Measurements from ENCODE around the gene BABAM2. TPM values are rescaled to one million over a fixed set of nuclear protein-coding genes. Genes with fewer than 3 reads are reported as not detected.
"Not testable (repeated sequence)": the region's sequence is repeated elsewhere in the genome, so short reads cannot be mapped to it uniquely, and the experiment has no call there.

The BABAM2 gene
- polyA plus RNA-seq, 4 donors, result 43.6 to 58.2 (median 51.3) TPM

DNA sequence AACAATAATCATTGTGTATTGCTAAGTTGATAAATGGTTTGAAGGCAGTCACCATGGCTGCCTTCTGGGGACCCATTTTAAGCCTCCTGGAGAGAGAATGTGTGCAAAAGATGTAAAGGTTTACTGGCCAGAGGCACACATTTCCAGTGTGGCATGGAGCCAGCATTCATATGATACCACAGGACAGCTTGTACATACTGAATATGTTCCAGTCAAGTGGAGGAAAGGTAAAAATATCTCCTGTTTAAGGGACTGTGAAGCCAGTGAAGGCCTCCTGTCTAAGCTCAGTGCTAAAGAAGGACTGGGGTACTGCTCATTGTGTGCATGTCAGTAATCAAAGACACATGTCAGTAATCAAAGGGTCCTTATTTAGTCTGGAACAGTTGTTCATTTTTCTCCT, 119.2 kb downstream of the BABAM2 start:
- DNase-seq (ENCODE audit: low read depth in 4 of 4, low spot score in 2 of 4), result no peak

DNA sequence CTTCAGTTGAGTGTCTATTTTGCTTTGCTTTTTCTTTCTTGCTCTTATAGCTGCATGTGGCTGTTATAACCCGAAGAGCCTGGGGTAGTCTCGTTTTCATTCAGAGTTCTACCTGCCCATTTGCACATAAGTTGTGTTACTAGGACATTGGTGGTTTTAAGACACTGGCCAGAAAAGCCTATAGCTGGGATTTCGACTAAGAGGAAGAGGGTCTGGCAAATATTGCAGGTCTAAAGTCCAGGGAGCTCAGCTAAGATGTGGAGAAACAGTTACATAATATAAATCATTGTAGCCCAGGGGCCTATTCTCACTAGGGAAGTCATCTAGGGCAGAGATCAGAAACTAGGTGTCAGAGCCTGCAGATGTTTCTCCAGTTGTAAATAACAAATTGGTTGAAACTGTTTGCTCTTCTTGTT, 120.8 kb downstream of the BABAM2 start:
- no peak for DNase-seq (ENCODE audit: low read depth in 4 of 4, low spot score in 2 of 4)

DNA sequence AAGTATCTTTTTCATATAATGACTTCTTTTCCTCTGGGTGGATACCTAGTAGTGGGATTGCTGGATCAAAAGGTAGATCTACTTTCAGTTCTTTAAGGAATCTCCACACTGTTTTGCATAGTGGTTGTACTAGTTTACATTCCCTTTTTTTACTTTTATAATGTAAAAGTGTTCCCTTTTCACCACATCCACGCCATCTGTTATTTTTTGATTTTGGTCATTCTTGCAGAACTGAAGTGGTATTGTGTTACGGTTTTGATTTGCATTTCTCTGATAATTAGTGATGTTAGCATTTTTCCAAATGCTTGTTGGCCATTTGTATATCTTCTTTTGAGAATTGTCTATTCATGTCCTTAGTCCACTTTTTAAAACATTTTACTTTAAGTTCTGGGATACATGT, 127.9 kb downstream of the BABAM2 start:
- DNase-seq (ENCODE audit: low read depth in 4 of 4, low spot score in 2 of 4), result not testable (repeated sequence)

DNA sequence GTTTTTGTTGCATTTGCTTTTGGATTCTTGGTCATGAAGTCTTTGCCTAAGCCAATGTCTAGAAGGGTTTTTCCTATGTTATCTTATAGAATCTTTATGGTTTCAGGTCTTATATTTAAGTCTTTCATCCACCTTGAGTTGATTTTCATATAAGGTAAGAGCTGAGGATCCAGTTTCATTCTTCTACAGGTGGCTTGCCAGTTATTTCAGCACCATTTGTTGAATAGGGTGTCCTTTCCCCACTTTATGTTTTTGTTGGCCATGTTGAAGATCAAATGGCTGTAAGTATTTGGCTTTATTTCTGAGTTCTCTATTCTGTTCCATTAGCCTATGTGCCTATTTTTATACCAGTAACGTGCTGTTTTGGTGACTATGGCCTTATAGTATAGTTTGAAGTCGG, 129.0 kb downstream of the BABAM2 start:
- not testable (repeated sequence) for DNase-seq (ENCODE audit: low read depth in 4 of 4, low spot score in 2 of 4)

DNA sequence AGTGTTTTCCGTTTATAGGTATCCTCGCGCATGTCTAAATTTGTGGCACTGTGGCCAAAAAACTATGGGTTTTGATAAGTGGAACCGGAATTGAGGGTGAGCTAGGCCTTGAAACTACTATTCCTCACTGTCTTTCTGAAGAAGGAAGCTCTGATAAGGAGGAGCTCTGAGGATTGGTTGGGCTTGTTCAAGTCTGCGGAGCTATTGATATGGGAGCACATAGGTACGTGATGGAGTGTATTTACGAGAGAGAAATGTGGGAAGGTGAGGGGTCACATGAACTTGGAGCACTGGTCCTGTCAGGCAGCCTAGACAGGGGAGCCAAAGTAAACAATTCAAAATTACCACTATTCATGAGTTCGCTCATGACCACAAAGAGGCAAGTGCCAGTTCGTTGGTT, 131.4 kb downstream of the BABAM2 start:
- no peak for DNase-seq (ENCODE audit: low read depth in 4 of 4, low spot score in 2 of 4)

- no peak for DNase-seq (ENCODE audit: low read depth in 4 of 4, low spot score in 2 of 4)
Measured at GRCh38 chr2:28025123-28025522, 134.6 kb downstream of the BABAM2 start.

- DNase-seq (ENCODE audit: low read depth in 4 of 4, low spot score in 2 of 4), result not testable (repeated sequence)
Measured at GRCh38 chr2:28026230-28026629, 135.7 kb downstream of the BABAM2 start.

DNA sequence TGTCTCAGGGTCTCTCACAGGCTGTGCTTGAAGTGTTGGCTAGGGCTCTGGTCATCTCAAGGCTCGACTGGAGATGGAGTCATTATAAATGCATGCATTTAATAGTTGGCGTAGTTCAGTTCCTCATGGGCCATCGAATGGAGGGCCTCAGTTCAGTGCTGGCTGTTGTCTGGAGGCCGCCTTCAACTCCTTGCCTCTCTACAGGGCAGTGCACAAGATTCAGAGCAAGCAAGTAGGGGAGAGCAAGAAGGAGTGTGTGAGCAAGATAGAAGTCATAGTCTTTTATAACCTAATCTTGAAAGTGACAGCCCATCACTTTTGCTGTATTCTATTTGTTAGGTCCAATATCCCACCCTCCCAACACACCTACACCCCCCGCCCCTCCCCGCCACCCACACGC, 137.5 kb downstream of the BABAM2 start:
- DNase-seq (ENCODE audit: low read depth in 4 of 4, low spot score in 2 of 4), result no peak

DNA sequence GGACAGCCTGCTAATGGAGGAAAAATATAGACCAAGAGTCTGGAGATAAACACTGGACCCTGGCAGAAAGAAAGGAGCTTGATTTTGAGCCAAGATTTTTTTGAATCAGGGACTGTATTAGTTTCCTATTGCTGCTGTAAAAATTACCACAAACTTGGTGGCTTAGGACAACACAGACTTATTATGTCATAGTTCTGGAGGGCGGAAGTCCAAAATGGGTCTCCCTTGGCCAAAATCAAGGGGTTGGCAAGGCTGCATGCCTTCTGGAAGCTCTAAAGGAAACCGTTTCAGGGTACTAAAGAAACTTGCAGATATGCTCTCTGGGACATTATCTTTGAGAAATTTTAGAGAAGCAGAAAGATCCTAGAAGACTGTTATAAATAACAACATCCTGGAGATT, 140.1 kb downstream of the BABAM2 start:
- no peak for DNase-seq (ENCODE audit: low read depth in 4 of 4, low spot score in 2 of 4)

DNA sequence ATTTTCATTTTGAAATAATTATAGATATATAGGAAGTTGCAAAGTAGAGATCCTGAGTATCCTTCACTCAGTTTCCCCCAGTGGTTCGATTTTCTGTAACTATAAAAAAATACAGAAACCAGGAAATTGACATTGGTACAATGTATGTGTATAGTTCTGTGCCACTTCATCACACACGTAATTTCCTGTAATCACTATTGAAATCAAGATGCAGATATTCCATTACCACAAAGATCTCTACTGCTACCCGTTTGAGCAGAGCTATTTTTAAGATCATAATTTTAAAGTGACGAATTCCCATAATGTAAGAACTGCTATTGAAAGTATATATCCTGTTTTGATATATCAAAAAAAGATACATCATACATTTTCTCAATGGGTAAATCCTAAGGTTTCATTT, 142.3 kb downstream of the BABAM2 start:
- DNase-seq (ENCODE audit: low read depth in 4 of 4, low spot score in 2 of 4), result no peak

DNA sequence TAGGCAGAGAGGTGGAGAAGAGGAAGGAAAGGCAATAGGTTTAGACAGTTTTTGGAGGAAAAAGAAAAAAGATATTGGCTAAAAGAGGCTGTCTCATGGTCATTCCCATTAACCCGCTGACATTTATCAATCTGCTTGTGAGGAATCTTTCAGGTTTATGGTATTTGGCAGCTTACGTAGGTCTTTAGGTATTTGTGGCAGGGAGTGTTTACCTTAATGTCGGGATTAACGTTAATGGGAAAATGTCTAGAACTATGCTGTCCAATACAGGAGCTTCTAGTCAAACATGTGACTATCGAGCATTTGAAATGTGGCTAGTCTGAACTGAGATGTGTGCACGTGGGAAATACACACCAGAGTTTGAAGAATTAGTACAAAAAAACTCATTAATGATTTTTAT, 144.2 kb downstream of the BABAM2 start:
- no peak for DNase-seq (ENCODE audit: low read depth in 4 of 4, low spot score in 2 of 4)

- DNase-seq (ENCODE audit: low read depth in 4 of 4, low spot score in 2 of 4), result no peak
Measured at GRCh38 chr2:28035163-28035690, 144.7 kb downstream of the BABAM2 start.

- DNase-seq (ENCODE audit: low read depth in 4 of 4, low spot score in 2 of 4), result no peak
Measured at GRCh38 chr2:28035816-28036215, 145.3 kb downstream of the BABAM2 start.

- no peak for DNase-seq (ENCODE audit: low read depth in 4 of 4, low spot score in 2 of 4)
Measured at GRCh38 chr2:28036307-28036706, 145.8 kb downstream of the BABAM2 start.

GRCh38 chr2:28038722-28039121, 148.2 kb downstream of the BABAM2 start:
- no peak for DNase-seq (ENCODE audit: low read depth in 4 of 4, low spot score in 2 of 4)

DNA sequence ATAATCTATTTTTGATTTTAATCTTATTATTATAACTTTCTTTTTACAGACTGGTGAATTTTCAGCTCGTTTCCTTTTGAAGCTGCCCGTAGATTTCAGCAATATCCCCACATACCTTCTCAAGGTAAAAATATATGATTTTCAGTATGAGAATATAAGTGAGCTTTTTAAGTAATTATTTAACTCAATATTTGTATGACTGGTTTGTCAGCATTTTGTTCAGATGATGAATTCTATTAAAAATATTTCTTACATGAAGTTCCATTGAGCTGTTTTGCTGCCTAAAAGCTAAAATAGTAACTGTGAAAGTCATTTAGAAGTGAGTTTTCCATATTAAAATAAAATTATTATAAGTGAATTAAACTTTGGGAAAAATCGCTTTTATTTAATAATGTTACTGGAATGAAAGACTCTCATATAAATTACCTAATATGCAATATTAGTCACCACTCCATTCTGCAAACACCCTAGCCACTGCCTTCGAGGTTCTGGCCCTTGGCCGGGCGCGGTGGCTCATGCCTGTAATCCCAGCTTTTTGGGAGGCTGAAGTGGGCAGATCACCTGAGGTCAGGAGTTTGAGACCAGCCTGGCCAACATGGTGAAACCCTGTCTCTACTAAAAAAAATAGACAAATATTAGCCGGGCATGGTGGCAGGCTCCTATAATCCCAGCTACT, 155.3 kb downstream of the BABAM2 start:
- DNase-seq (ENCODE audit: low read depth in 4 of 4, low spot score in 2 of 4), result no peak

- DNase-seq (ENCODE audit: low read depth in 4 of 4, low spot score in 2 of 4), result no peak
Measured at GRCh38 chr2:28046921-28047320, 156.4 kb downstream of the BABAM2 start.

DNA sequence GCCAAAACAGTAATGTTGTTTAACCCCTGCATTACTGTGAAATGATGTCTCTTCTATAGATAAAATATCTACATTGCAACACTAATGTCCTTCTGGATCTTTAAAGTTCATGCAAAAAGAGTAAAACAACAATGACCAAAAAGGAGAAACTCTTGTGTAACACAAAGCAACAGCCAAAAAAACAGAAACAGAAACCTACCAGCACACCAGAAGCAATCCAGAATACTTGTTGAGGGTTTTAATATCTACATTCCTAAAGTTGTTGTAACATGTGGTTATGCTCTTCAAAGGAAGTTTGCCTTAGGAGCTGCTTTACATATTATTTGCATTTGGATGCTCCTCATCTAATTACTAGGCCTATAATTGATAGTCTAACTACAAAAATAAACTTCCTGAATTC, 157.2 kb downstream of the BABAM2 start:
- no peak for DNase-seq (ENCODE audit: low read depth in 4 of 4, low spot score in 2 of 4)

- no peak for DNase-seq (ENCODE audit: low read depth in 4 of 4, low spot score in 2 of 4)
Measured at GRCh38 chr2:28048341-28048740, 157.8 kb downstream of the BABAM2 start.

GRCh38 chr2:28049416-28049815, 158.9 kb downstream of the BABAM2 start:
- DNase-seq (ENCODE audit: low read depth in 4 of 4, low spot score in 2 of 4), result no peak

GRCh38 chr2:28049899-28050298, 159.4 kb downstream of the BABAM2 start:
- no peak for DNase-seq (ENCODE audit: low read depth in 4 of 4, low spot score in 2 of 4)

- no peak for DNase-seq (ENCODE audit: low read depth in 4 of 4, low spot score in 2 of 4)
Measured at GRCh38 chr2:28052691-28053090, 162.2 kb downstream of the BABAM2 start.

DNA sequence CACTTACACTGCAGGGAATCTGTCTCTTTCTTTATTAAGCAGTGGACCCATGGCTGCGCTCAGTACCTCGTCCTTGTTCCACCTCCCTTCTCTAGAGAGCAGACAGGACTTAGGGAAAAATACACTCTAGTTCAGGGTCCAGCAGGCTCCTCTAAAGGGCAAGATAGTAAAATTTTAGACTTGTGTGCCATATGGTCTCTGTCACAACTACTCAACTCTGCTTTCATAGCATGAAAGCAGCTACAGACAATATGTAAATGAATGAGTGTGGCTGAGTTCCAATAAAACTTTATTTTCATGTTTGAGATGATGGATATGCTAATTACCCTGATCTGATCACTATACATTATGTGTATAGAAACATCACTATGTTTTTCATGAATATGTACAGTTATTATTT, 163.1 kb downstream of the BABAM2 start:
- no peak for DNase-seq (ENCODE audit: low read depth in 4 of 4, low spot score in 2 of 4)

Measured in left renal cortex interstitium (tissue), 4 donors.